IMR-90 (cell line): ENCODE data around the gene COA6.

ENCODE experiments used
- CEBPB ChIP-seq: IDR thresholded peaks from 2 replicates; pipeline ENCODE4 v1.6.1; 2012; ENCODE audit warnings: low read depth, low read length, improper control_type of control experiment
- CHD1 ChIP-seq: IDR thresholded peaks from 2 replicates; pipeline ENCODE4 v1.6.1; 2012; ENCODE audit warnings: low read depth, low read length, improper control_type of control experiment
- CTCF ChIP-seq: conservative IDR thresholded peaks from 2 replicates; pipeline ENCODE4 v1.5.1; 2012; ENCODE audit warnings: mild to moderate bottlenecking, low read depth, low read length, improper control_type of control experiment
- FOS ChIP-seq: fragments of 150-350 bp; IDR thresholded peaks from 2 replicates; pipeline ENCODE4 v1.6.1; 2016; ENCODE audit warnings: low read depth, low read length
- MXI1 ChIP-seq: IDR thresholded peaks from 2 replicates; pipeline ENCODE4 v1.6.1; 2012; ENCODE audit warnings: low read depth, mild to moderate bottlenecking, low read length, moderate library complexity, borderline replicate concordance
- NFE2L2 ChIP-seq: fragments of 150-350 bp; IDR thresholded peaks from 2 replicates; pipeline ENCODE4 v1.6.1; 2016; ENCODE audit warnings: low read depth, mild to moderate bottlenecking, low read length
- POLR2A ChIP-seq: IDR thresholded peaks from 2 replicates; pipeline ENCODE4 v1.6.1; 2012; ENCODE audit warnings: mild to moderate bottlenecking, low read depth, low read length
- RAD21 ChIP-seq: IDR thresholded peaks from 2 replicates; pipeline ENCODE4 v1.6.1; 2012; ENCODE audit warnings: low read length, improper control_type of control experiment
- RCOR1 ChIP-seq: IDR thresholded peaks from 2 replicates; pipeline ENCODE4 v1.6.1; 2012; ENCODE audit warnings: mild to moderate bottlenecking, low read length, improper control_type of control experiment; ENCODE audit not compliant: insufficient replicate concordance
- SMC3 ChIP-seq: fragments of 150-350 bp; IDR thresholded peaks from 2 replicates; pipeline ENCODE4 v1.6.1; 2016; ENCODE audit warnings: low read depth, mild to moderate bottlenecking, antibody characterized with exemption, low read length, moderate library complexity
- USF2 ChIP-seq: fragments of 150-350 bp; IDR thresholded peaks from 2 replicates; pipeline ENCODE4 v1.6.1; 2017; ENCODE audit warnings: mild to moderate bottlenecking, antibody characterized with exemption, low read length, low read depth

- TF ChIP-seq MXI1 (no peak), CTCF (no peak), FOS (no peak), POLR2A (no peak), CEBPB (no peak), USF2 (no peak), CHD1 (no peak), RAD21 (no peak), SMC3 (no peak), NFE2L2 (no peak), RCOR1 (no peak)
These were observed 1.1 kb upstream of the COA6 start for GRCh38 chr1:234372011-234372757.
